Dedifferentiated amniotic fluid mesenchymal stem cell (primary cell): ENCODE data around the gene INKA1.
"Not testable (repeated sequence)": the region's sequence is repeated elsewhere in the genome, so short reads cannot be mapped to it uniquely, and the experiment has no call there.

Source experiments
- DNase-seq: peaks from one replicate; pipeline ENCODE4 v3.0.0-alpha.2; 2016; ENCODE audit errors: extremely low spot score

Gene INKA1

GRCh38 chr3:49807431-49808114 is 4.5 kb downstream of the INKA1 start:
- no peak for DNase-seq

GRCh38 chr3:49812916-49813496 is 9.9 kb downstream of the INKA1 start:
- DNase-seq = no peak

GRCh38 chr3:49813497-49814174 is 10.6 kb downstream of the INKA1 start, which contains the start of gene UBA7:
UBA7 (minus strand) TSS chr3:49813953; CDS start chr3:49813787, 166 bp downstream.
- DNase-seq = peak; percentile 48

- not testable (repeated sequence) for DNase-seq
These were observed 20.1 kb downstream of the INKA1 start for GRCh38 chr3:49823131-49823530.

- DNase-seq = no peak
These were observed 23.0 kb downstream of the INKA1 start for GRCh38 chr3:49826016-49826415.

GRCh38 chr3:49831341-49831740 is 28.3 kb downstream of the INKA1 start:
- DNase-seq = no peak

- peak; percentile 82 for DNase-seq
These were observed 36.2 kb downstream of the INKA1 start for GRCh38 chr3:49839193-49839809.

GRCh38 chr3:49840388-49840787 is 37.3 kb downstream of the INKA1 start:
- no peak for DNase-seq

- no peak for DNase-seq
These were observed 38.1 kb downstream of the INKA1 start for GRCh38 chr3:49841126-49841696.

GRCh38 chr3:49841806-49842205 is 38.7 kb downstream of the INKA1 start:
- no peak for DNase-seq

- DNase-seq = no peak
These were observed 39.9 kb downstream of the INKA1 start for GRCh38 chr3:49842843-49843517.

- no peak for DNase-seq
These were observed 41.6 kb downstream of the INKA1 start for GRCh38 chr3:49844464-49845183.

- no peak for DNase-seq
These were observed 42.6 kb downstream of the INKA1 start for GRCh38 chr3:49845694-49846093.
